OCI-LY7 (cell line): ENCODE measurements around the gene PIAS2.

Source experiments
- EZH2phosphoT487 ChIP-seq: fragments of 200-600 bp; sonication (generic); IDR thresholded peaks from 2 replicates; pipeline ENCODE4 v1.6.1; 2018; ENCODE audit warnings: low read depth, borderline replicate concordance, mild to moderate bottlenecking, mixed run types, antibody characterized with exemption, low read length, moderate library complexity, mixed read lengths
- TF ChIP-seq, protein P1 (sequence below): fragments of 200-600 bp; sonication (generic); conservative IDR thresholded peaks from 2 replicates; pipeline ENCODE4 v1.5.1; 2014; ENCODE audit warnings: mild to moderate bottlenecking, antibody characterized with exemption, low read length, moderate library complexity, mixed read lengths

DNA sequence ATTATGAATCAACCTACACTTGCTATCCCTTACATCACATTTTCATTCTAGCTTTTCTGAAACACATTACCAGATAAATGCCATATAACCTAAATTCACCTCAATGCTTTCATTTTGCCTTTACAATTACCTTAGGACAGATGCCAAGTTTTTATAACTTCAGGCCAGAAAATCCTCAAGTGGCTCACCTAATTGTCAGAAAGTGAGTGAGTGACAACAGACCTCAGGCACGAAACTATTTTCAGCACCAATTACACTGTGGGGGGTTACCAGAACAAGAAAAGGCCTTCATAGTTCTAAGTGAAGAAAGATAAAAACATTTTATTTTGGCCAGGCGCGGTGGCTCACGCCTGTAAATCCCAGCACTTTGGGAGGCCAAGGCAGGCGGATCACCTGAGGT is 108.2 kb downstream of the PIAS2 start:
- TF ChIP-seq, protein P1, sequence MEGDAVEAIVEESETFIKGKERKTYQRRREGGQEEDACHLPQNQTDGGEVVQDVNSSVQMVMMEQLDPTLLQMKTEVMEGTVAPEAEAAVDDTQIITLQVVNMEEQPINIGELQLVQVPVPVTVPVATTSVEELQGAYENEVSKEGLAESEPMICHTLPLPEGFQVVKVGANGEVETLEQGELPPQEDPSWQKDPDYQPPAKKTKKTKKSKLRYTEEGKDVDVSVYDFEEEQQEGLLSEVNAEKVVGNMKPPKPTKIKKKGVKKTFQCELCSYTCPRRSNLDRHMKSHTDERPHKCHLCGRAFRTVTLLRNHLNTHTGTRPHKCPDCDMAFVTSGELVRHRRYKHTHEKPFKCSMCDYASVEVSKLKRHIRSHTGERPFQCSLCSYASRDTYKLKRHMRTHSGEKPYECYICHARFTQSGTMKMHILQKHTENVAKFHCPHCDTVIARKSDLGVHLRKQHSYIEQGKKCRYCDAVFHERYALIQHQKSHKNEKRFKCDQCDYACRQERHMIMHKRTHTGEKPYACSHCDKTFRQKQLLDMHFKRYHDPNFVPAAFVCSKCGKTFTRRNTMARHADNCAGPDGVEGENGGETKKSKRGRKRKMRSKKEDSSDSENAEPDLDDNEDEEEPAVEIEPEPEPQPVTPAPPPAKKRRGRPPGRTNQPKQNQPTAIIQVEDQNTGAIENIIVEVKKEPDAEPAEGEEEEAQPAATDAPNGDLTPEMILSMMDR: no peak
- no peak for TF ChIP-seq EZH2phosphoT487
